Measurements from ENCODE around the gene CNTNAP2. TPM values are rescaled to one million over a fixed set of nuclear protein-coding genes. Genes with fewer than 3 reads are reported as not detected.

CNTNAP2 gene
- total RNA-seq, 1 donor from 2014 or later: 0.48 TPM

- DNase-seq (no peak), ATAC-seq (ENCODE audit: poor library complexity) (no peak)
- intact Hi-C loops (cut with DNase I): no loop called here
Measured at GRCh38 chr7:147805996-147806576, 1689.5 kb downstream of the CNTNAP2 start.

GRCh38 chr7:147809786-147810185 is 1693.2 kb downstream of the CNTNAP2 start:
- DNase-seq (no peak), ATAC-seq (ENCODE audit: poor library complexity) (no peak)
- intact Hi-C loops (cut with DNase I): no loop called here

- no peak for DNase-seq
- ATAC-seq (ENCODE audit: poor library complexity): no peak
- intact Hi-C loops (cut with DNase I): no loop called here
Measured at GRCh38 chr7:147810269-147810668, 1693.7 kb downstream of the CNTNAP2 start.

GRCh38 chr7:147811923-147812322 is 1695.3 kb downstream of the CNTNAP2 start:
- intact Hi-C loops (cut with DNase I): no loop called here
- DNase-seq (no peak), ATAC-seq (ENCODE audit: poor library complexity) (no peak)

- DNase-seq (no peak), ATAC-seq (ENCODE audit: poor library complexity) (no peak)
- intact Hi-C loops (cut with DNase I): no loop called here
Measured at GRCh38 chr7:147813316-147813715, 1696.7 kb downstream of the CNTNAP2 start.

- intact Hi-C loops (cut with DNase I): no loop called here
- DNase-seq: no peak
- ATAC-seq (ENCODE audit: poor library complexity): no peak
Measured at GRCh38 chr7:147818317-147818716, 1701.7 kb downstream of the CNTNAP2 start.

GRCh38 chr7:147824671-147825070 is 1708.1 kb downstream of the CNTNAP2 start:
- ATAC-seq (ENCODE audit: poor library complexity) (no peak), DNase-seq (no peak)
- intact Hi-C loops (cut with DNase I): no loop called here

GRCh38 chr7:147829016-147829415 is 1712.4 kb downstream of the CNTNAP2 start:
- no peak for DNase-seq
- intact Hi-C loops (cut with DNase I): no loop called here
- no peak for ATAC-seq (ENCODE audit: poor library complexity)

GRCh38 chr7:147833557-147833956 is 1717.0 kb downstream of the CNTNAP2 start:
- intact Hi-C loops (cut with DNase I): no loop called here
- DNase-seq (no peak), ATAC-seq (ENCODE audit: poor library complexity) (no peak)

- ATAC-seq (ENCODE audit: poor library complexity): no peak
- no peak for DNase-seq
- intact Hi-C loops (cut with DNase I): no loop called here
Measured at GRCh38 chr7:147833970-147834369, 1717.4 kb downstream of the CNTNAP2 start.

- DNase-seq (no peak), ATAC-seq (ENCODE audit: poor library complexity) (no peak)
- intact Hi-C loops (cut with DNase I): no loop called here
Measured at GRCh38 chr7:147852833-147853232, 1736.2 kb downstream of the CNTNAP2 start.

GRCh38 chr7:147857152-147858140 is 1740.8 kb downstream of the CNTNAP2 start:
- intact Hi-C loops (cut with DNase I): no loop called here
- no peak for ATAC-seq (ENCODE audit: poor library complexity)
- DNase-seq: no peak

GRCh38 chr7:147858421-147858820 is 1741.8 kb downstream of the CNTNAP2 start:
- no peak for DNase-seq
- intact Hi-C loops (cut with DNase I): no loop called here
- no peak for ATAC-seq (ENCODE audit: poor library complexity)

GRCh38 chr7:147859033-147859432 is 1742.4 kb downstream of the CNTNAP2 start:
- no peak for DNase-seq
- ATAC-seq (ENCODE audit: poor library complexity): no peak
- intact Hi-C loops (cut with DNase I): no loop called here

- intact Hi-C loops (cut with DNase I): no loop called here
- DNase-seq (no peak), ATAC-seq (ENCODE audit: poor library complexity) (no peak)
Measured at GRCh38 chr7:147859486-147859885, 1742.9 kb downstream of the CNTNAP2 start.

- no peak for DNase-seq
- ATAC-seq (ENCODE audit: poor library complexity): no peak
- intact Hi-C loops (cut with DNase I): no loop called here
Measured at GRCh38 chr7:147861058-147861716, 1744.6 kb downstream of the CNTNAP2 start.

- no peak for ATAC-seq (ENCODE audit: poor library complexity)
- intact Hi-C loops (cut with DNase I): no loop called here
- DNase-seq: no peak
Measured at GRCh38 chr7:147861945-147862344, 1745.3 kb downstream of the CNTNAP2 start.

- intact Hi-C loops (cut with DNase I): no loop called here
- DNase-seq: no peak
- ATAC-seq (ENCODE audit: poor library complexity): no peak
Measured at GRCh38 chr7:147869456-147869855, 1752.9 kb downstream of the CNTNAP2 start.

GRCh38 chr7:147878912-147879661 is 1762.5 kb downstream of the CNTNAP2 start:
- DNase-seq (no peak), ATAC-seq (ENCODE audit: poor library complexity) (no peak)
- intact Hi-C loops (cut with DNase I): no loop called here

Measured in Right ventricle myocardium superior (tissue), 1 donor.